OCI-LY3 (cell line): ENCODE results near the gene RAPSN.

ENCODE experiments used
- H2AFZ ChIP-seq: fragments of 200-600, 300-600 bp; shearing (Covaris generic); 2 replicates; pipeline ENCODE4 v1.6.0; 2014; ENCODE audit warnings: antibody characterized with exemption, low read depth, low read length
- H3K27ac ChIP-seq: fragments of 200-600, 300-600 bp; sonication (generic); 2 replicates; pipeline ENCODE4 v1.5.1; 2014; ENCODE audit warnings: mild to moderate bottlenecking, low read length, moderate library complexity, mixed read lengths
- H3K27me3 ChIP-seq: fragments of 200-600, 300-600 bp; sonication (generic); 2 replicates; pipeline ENCODE4 v1.6.1; 2014; ENCODE audit warnings: low read depth, low read length, mixed read lengths
- H3K36me3 ChIP-seq: fragments of 200-600, 300-600 bp; sonication (generic); replicated peaks from 2 replicates; pipeline ENCODE3; 2014; ENCODE audit warnings: low read depth, low read length, mixed read lengths
- H3K4me1 ChIP-seq: fragments of 300-600, 200-600 bp; sonication (generic); 2 replicates; pipeline ENCODE4 v1.6.1; 2014; ENCODE audit warnings: low read length, mixed read lengths
- H3K4me2 ChIP-seq: fragments of 200-600, 300-600 bp; sonication (generic); 2 replicates; pipeline ENCODE4 v1.6.1; 2014; ENCODE audit warnings: low read length, mixed read lengths
- H3K4me3 ChIP-seq: fragments of 300-600, 200-600 bp; sonication (generic); 2 replicates; pipeline ENCODE4 v1.5.1; 2014; ENCODE audit warnings: antibody characterized with exemption, mild to moderate bottlenecking, low read length, moderate library complexity
- H3K79me2 ChIP-seq: fragments of 300-600, 200-600 bp; shearing (Covaris generic); 2 replicates; pipeline ENCODE4 v1.6.1; 2014; ENCODE audit warnings: mild to moderate bottlenecking, low read length, mixed read lengths
- H3K9ac ChIP-seq: fragments of 300-600, 200-600 bp; shearing (Covaris generic); 2 replicates; pipeline ENCODE4 v1.6.0; 2014; ENCODE audit warnings: mild to moderate bottlenecking, low read length, moderate library complexity
- H3K9me3 ChIP-seq: fragments of 200-600, 300-600 bp; shearing (Covaris generic); 2 replicates; pipeline ENCODE4 v1.6.1; 2014; ENCODE audit warnings: low read length, mixed read lengths; ENCODE audit not compliant: insufficient read depth
- H4K20me1 ChIP-seq: fragments of 200-600, 300-600 bp; sonication (generic); 2 replicates; pipeline ENCODE4 v1.6.1; 2016; ENCODE audit warnings: low read length, mixed read lengths; ENCODE audit not compliant: insufficient read depth
- EZH2phosphoT487 ChIP-seq: fragments of 200-600 bp; shearing (Covaris generic); IDR thresholded peaks from 2 replicates; pipeline ENCODE4 v1.6.1; 2018; ENCODE audit warnings: antibody characterized with exemption, mixed run types, low read depth
- TF ChIP-seq, protein P1 (sequence below): fragments of 200-600, 300-600 bp; sonication (generic); IDR thresholded peaks from 2 replicates; pipeline ENCODE4 v1.5.1; 2014; ENCODE audit warnings: antibody characterized with exemption, low read length, low read depth

RAPSN gene

DNA sequence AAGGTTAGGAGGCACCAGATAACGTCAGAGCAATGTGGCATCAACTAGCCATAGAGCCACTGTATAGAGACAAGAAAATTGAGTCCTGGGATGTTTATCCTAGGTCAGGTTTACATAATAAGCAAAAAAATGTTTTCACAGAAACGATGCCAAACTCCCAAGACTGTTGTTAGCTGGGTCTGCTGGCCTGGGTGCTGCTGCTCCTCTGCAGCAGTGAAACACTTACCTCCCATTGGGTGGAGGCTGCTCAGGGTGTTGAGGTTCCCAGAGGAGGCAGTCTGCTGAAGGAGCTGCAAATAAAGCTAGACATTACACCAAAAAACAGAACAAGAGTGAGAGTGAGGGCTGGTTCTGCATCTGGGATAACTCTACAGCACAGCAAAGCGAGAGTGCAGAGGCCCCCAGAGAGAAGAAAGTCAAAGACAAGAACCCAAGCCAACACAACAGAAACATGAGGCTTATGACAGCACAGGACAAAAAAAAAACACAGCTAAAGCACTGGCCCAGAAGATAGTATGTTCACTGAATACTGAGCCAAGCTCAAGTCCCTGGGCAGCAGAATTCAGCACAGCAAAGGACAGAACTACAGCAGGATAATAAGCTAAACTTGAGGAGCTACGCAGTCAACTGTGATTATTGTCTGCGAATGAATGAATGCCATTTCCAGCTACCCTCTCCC is 29.9 kb upstream of the RAPSN start:
- Histone ChIP-seq H2AFZ (no peak overlapping the region), H3K9ac (no peak overlapping the region), H3K36me3 (peaks cover 81% of the 10 kb centered on the region), H3K4me1 (peaks cover 50% of the 10 kb centered on the region), H4K20me1 (peaks cover 18% of the 10 kb centered on the region), H3K27me3 (no peaks in the 10 kb centered on the region), H3K4me2 (peak overlapping the region; percentile 71), H3K4me3 (no peak overlapping the region), H3K9me3 (no peaks in the 10 kb centered on the region), H3K79me2 (peaks cover 74% of the 10 kb centered on the region), H3K27ac (peak overlapping the region; percentile 89)
- TF ChIP-seq, protein P1, sequence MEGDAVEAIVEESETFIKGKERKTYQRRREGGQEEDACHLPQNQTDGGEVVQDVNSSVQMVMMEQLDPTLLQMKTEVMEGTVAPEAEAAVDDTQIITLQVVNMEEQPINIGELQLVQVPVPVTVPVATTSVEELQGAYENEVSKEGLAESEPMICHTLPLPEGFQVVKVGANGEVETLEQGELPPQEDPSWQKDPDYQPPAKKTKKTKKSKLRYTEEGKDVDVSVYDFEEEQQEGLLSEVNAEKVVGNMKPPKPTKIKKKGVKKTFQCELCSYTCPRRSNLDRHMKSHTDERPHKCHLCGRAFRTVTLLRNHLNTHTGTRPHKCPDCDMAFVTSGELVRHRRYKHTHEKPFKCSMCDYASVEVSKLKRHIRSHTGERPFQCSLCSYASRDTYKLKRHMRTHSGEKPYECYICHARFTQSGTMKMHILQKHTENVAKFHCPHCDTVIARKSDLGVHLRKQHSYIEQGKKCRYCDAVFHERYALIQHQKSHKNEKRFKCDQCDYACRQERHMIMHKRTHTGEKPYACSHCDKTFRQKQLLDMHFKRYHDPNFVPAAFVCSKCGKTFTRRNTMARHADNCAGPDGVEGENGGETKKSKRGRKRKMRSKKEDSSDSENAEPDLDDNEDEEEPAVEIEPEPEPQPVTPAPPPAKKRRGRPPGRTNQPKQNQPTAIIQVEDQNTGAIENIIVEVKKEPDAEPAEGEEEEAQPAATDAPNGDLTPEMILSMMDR = no peak
- TF ChIP-seq EZH2phosphoT487 = no peak

DNA sequence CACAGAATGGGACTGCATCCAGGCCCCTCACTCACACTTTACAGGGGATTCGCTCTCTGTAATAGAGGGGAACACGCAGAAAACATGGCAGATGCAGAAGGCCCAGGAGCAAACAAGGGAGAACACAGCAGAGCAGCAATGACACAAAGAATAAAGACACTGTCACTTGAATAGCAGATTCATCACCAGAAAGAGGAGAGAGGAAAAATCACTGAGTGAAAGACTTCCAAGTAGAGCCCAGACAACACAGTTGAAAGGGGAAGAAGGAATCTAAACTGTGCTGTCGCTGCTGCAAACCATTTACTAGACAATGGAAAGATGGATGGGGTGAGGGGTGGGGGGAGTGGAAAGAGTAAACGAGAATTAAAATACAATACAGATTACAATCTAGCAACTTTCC is 28.8 kb upstream of the RAPSN start:
- peak overlapping the region; percentile 36; the same call in 1 of the 2 replicates for H3K9ac ChIP-seq
- H3K9me3 ChIP-seq = no peaks in the 10 kb centered on the region
- peaks cover 50% of the 10 kb centered on the region for H3K4me1 ChIP-seq
- TF ChIP-seq, protein P1 = no peak
- TF ChIP-seq EZH2phosphoT487 = no peak
- H3K4me3 ChIP-seq = peak overlapping the region; percentile 49
- H3K36me3 ChIP-seq = peaks cover 79% of the 10 kb centered on the region
- peaks cover 18% of the 10 kb centered on the region for H4K20me1 ChIP-seq
- H3K4me2 ChIP-seq = peak overlapping the region; percentile 71
- H3K27me3 ChIP-seq = no peaks in the 10 kb centered on the region
- peak overlapping the region; percentile 89 for H3K27ac ChIP-seq
- H2AFZ ChIP-seq = no peak overlapping the region
- H3K79me2 ChIP-seq = peaks cover 74% of the 10 kb centered on the region

DNA sequence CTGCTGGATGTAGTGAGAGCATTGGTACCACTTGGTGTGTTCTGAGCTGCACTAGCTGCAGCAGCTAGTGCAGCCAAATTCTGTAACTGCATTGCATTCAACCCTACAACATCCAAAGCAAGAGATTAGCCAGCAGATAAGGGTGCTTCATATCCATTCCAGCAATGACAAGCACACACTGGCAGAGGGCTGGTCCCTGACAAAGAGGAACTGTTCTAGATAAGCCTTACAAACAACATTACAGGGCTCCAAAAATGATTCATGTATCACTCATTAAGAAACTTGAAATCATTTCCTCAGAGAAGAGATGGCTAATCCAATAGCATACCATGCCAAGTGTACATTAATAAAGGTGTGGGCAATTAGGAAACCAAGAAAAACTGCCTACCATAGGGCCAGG is 28.4 kb upstream of the RAPSN start:
- Histone ChIP-seq H3K27me3 (no peaks in the 10 kb centered on the region), H3K27ac (peak overlapping the region; percentile 89), H3K36me3 (peaks cover 79% of the 10 kb centered on the region)

DNA sequence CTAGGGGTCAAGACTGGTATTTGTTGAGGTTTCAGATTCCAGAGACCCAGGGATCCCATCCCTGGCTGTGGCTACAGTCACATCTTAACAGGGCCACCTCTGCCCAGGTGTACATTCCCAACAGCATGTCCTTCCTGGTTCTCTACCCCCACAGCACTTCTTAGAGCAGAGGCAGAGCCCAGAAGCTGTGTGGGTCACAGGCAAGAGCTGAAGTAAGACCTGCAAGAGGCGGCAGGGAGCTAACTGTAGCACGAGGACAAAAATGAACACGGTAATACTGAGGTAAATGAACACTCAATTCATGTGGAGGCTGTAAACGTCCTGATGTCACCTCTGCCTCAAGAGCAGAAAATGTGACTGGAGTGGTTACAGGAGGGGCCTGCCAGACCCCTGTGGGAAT is 21.7 kb upstream of the RAPSN start:
- Histone ChIP-seq H3K79me2 (peaks cover 70% of the 10 kb centered on the region), H3K4me2 (no peak overlapping the region), H4K20me1 (peaks cover 20% of the 10 kb centered on the region), H3K36me3 (peaks cover 86% of the 10 kb centered on the region), H3K27me3 (no peaks in the 10 kb centered on the region), H3K27ac (no peak overlapping the region), H3K4me1 (no peaks in the 10 kb centered on the region), H3K4me3 (no peak overlapping the region), H3K9ac (no peak overlapping the region), H3K9me3 (no peaks in the 10 kb centered on the region), H2AFZ (no peak overlapping the region)
- TF ChIP-seq EZH2phosphoT487 = no peak
- TF ChIP-seq, protein P1 = no peak

More for the DNA sequence above, 28.4 kb upstream of the RAPSN start:
- peaks cover 18% of the 10 kb centered on the region for H4K20me1 ChIP-seq
- no peak overlapping the region for H2AFZ ChIP-seq
- peak overlapping the region; percentile 71 for H3K4me2 ChIP-seq
- H3K4me1 ChIP-seq = peaks cover 50% of the 10 kb centered on the region
- H3K79me2 ChIP-seq = peaks cover 72% of the 10 kb centered on the region
- H3K9me3 ChIP-seq = no peaks in the 10 kb centered on the region
- H3K4me3 ChIP-seq = peak overlapping the region; percentile 49
- no peak for TF ChIP-seq EZH2phosphoT487
- TF ChIP-seq, protein P1 = no peak
- peak overlapping the region; percentile 36; the same call in 1 of the 2 replicates for H3K9ac ChIP-seq
